Measurements from ENCODE around the gene UGGT1.
A peak's percentile ranks its signal among the peaks of the same experiment; 100 is the strongest.
"Not testable (repeated sequence)": the region's sequence is repeated elsewhere in the genome, so short reads cannot be mapped to it uniquely, and the experiment has no call there.

Gene UGGT1

GRCh38 chr2:128198656-128199055 is 107.7 kb downstream of the UGGT1 start:
- intact Hi-C loops (cut with micrococcal nuclease) = no loop called here
- no peak overlapping the region for H3K27ac Mint-ChIP-seq
- H3K9me3 Mint-ChIP-seq = no peaks in the 10 kb centered on the region
- H3K4me1 Mint-ChIP-seq (ENCODE audit: low read depth) = peaks cover 24% of the 10 kb centered on the region
- no peak overlapping the region for H3K4me3 Mint-ChIP-seq
- no peaks in the 10 kb centered on the region for H3K27me3 Mint-ChIP-seq
- H3K36me3 Mint-ChIP-seq (ENCODE audit: low read depth) = peaks cover 9% of the 10 kb centered on the region

DNA sequence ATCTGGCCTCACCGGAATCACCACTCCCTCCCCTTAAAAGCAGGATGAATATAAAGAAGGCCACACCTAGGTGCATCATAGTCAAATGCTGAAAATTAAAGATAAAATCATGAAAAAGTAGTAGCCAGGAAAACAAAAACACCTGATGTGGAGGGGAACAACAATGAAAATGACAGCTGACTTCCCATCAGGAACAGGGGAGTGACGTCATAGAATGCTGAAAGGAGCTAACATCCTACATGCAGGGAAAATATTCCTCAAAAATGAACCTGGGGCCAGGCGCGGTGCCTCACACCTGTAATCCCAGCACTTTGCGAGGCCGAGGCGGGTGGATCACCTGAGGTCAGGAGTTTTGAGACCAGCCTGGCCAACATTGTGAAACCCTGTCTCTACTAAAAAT is 108.1 kb downstream of the UGGT1 start:
- Mint-ChIP-seq H3K27ac (no peak overlapping the region), H3K4me1 (ENCODE audit: low read depth) (peaks cover 24% of the 10 kb centered on the region), H3K9me3 (no peaks in the 10 kb centered on the region), H3K27me3 (no peaks in the 10 kb centered on the region), H3K36me3 (ENCODE audit: low read depth) (peaks cover 5% of the 10 kb centered on the region), H3K4me3 (no peak overlapping the region)
- intact Hi-C loops (cut with micrococcal nuclease) = no loop called here

DNA sequence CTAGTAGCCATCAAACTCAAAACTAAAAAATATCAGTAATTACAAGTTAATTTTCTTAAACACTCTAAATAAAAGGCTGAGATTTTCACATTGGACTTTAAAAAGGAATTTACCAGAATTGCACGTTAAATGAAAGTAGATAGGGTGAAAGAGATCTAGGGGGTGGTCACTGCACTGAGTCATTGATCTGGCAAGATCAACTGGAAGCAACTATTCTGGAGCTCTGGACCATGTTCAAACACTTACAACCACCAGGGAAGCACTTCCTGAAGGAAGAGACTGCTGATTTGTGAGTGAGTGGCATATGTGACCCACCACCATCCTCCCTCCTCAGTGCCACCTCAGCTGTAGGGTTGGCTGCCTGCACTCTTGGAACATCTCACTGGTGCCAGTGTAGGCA is 111.8 kb downstream of the UGGT1 start:
- Mint-ChIP-seq H3K36me3 (ENCODE audit: low read depth) (no peaks in the 10 kb centered on the region), H3K9me3 (peaks cover 1% of the 10 kb centered on the region), H3K27me3 (no peaks in the 10 kb centered on the region), H3K4me1 (ENCODE audit: low read depth) (no peaks in the 10 kb centered on the region), H3K27ac (no peak overlapping the region), H3K4me3 (no peak overlapping the region)
- intact Hi-C loops (cut with micrococcal nuclease) = no loop called here

DNA sequence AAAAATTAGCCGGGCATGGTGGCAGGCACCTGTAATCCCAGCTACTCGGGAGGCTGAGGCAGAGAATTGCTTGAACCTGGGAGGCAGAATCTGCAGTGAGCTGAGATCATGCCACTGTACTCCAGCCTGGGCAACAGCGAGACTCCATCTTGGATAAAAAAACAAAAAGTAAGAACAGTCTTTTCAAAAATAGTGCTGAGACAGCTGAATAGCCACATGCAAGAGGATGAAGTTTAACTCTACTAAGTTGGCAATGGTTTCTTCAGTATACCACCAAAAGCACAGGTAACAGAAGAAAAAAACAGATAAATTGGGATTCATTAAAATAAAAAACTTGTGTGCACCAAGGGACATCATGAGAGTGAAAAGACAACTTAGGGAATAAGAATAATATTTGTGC is 115.2 kb downstream of the UGGT1 start:
- H3K4me1 Mint-ChIP-seq (ENCODE audit: low read depth) = no peaks in the 10 kb centered on the region

GRCh38 chr2:128208023-128208422 is 117.0 kb downstream of the UGGT1 start:
- Mint-ChIP-seq H3K4me1 (ENCODE audit: low read depth) (no peaks in the 10 kb centered on the region), H3K36me3 (ENCODE audit: low read depth) (no peaks in the 10 kb centered on the region), H3K4me3 (no peak overlapping the region), H3K27ac (no peak overlapping the region), H3K27me3 (no peaks in the 10 kb centered on the region), H3K9me3 (peaks cover 19% of the 10 kb centered on the region)
- intact Hi-C loops (cut with micrococcal nuclease) = no loop called here

More for the DNA sequence above, 115.2 kb downstream of the UGGT1 start:
- H3K27ac Mint-ChIP-seq = no peak overlapping the region
- H3K4me3 Mint-ChIP-seq = no peak overlapping the region
- intact Hi-C loops (cut with micrococcal nuclease) = no loop called here
- peaks cover 19% of the 10 kb centered on the region for H3K9me3 Mint-ChIP-seq
- no peaks in the 10 kb centered on the region for H3K27me3 Mint-ChIP-seq
- no peaks in the 10 kb centered on the region for H3K36me3 Mint-ChIP-seq (ENCODE audit: low read depth)

DNA sequence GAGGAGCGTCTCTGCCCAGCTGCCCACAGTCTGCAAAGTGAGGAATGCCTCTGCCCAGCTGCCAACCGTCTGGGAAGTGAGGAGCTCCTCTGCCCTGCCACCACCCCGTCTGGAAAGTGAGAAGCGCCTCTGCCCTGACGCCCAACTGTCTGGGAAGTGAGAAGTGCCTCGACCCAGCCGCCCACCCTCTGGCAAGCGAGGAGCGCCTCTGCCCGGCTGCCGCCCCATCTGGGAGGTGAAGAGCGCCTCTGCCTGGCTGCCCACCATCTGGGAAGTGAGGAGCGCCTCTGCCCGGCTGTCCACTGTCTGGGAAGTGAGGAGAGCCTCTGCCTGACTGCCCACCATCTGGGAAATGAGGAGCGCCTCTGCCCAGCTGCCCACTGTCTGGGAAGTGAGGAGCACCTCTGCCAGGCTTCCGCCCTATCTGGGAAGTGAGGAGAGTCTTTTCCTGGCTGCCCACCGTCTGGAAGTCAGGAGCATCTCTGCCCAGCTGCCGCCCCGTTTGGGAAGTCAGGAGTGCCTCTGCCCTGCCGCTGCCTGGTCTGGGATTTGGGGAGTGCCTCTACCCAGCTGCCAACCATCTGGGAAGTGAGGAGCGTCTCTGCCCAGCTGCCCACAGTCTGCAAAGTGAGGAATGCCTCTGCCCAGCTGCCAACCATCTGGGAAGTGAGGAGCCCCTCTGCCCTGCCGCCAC is 117.8 kb downstream of the UGGT1 start:
- H3K4me3 Mint-ChIP-seq; H3K4me1 Mint-ChIP-seq (ENCODE audit: low read depth); intact Hi-C loops (cut with micrococcal nuclease); H3K27ac Mint-ChIP-seq; H3K27me3 Mint-ChIP-seq; H3K36me3 Mint-ChIP-seq (ENCODE audit: low read depth): not testable (repeated sequence)
- peaks cover 19% of the 10 kb centered on the region for H3K9me3 Mint-ChIP-seq

- intact Hi-C loops (cut with micrococcal nuclease) = no loop called here
- Mint-ChIP-seq H3K4me1 (ENCODE audit: low read depth) (peaks cover 13% of the 10 kb centered on the region), H3K4me3 (no peak overlapping the region), H3K27ac (no peak overlapping the region), H3K9me3 (peaks cover 4% of the 10 kb centered on the region), H3K27me3 (peaks cover 2% of the 10 kb centered on the region), H3K36me3 (ENCODE audit: low read depth) (no peaks in the 10 kb centered on the region)
These were observed 123.3 kb downstream of the UGGT1 start for GRCh38 chr2:128214251-128214650.

- Mint-ChIP-seq H3K4me1 (ENCODE audit: low read depth) (peaks cover 13% of the 10 kb centered on the region), H3K9me3 (no peaks in the 10 kb centered on the region), H3K27me3 (peaks cover 2% of the 10 kb centered on the region), H3K27ac (no peak overlapping the region), H3K36me3 (ENCODE audit: low read depth) (no peaks in the 10 kb centered on the region), H3K4me3 (no peak overlapping the region)
- intact Hi-C loops (cut with micrococcal nuclease) = no loop called here
These were observed 124.0 kb downstream of the UGGT1 start for GRCh38 chr2:128214866-128215460.

DNA sequence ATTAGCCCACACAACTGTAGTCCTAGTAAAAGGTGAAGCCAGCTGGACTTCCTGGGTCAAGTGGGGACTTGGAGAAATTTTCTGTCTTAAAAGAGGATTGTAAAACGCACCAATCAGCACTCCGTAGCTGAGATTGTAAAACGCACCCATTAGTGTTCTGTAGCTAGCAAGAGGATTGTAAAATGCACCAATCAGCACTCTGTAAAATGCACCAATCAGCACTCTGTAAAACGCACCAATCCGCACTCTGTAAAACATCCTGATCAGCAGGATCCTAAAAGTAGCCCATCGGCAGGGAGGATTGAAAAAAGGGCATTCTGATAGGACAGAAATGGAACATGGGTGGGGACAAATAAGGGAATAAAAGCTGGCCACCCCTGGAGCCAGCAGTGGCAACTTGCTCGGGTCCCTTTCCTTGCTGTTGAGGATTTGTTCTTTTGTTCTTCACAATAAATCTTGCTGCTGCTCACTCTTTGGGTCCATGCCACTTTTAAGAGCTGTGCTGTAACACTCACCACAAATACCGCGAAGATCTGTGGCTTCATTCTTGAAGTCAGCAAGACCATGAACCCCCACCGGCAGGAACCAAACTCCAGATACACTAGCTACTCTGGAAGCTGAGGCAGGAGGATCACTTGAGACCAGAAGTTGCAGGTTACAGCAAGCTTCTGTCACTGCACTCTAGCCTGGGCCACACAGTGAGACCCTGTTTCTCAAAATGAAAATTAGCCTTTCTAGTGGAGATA is 125.1 kb downstream of the UGGT1 start:
- Mint-ChIP-seq H3K36me3 (ENCODE audit: low read depth) (no peaks in the 10 kb centered on the region), H3K27ac (no peak overlapping the region), H3K9me3 (no peaks in the 10 kb centered on the region), H3K27me3 (peaks cover 2% of the 10 kb centered on the region), H3K4me3 (no peak overlapping the region), H3K4me1 (ENCODE audit: low read depth) (peaks cover 13% of the 10 kb centered on the region)
- intact Hi-C loops (cut with micrococcal nuclease) = no loop called here

- Mint-ChIP-seq H3K36me3 (ENCODE audit: low read depth) (no peaks in the 10 kb centered on the region), H3K9me3 (no peaks in the 10 kb centered on the region), H3K4me3 (no peak overlapping the region), H3K27me3 (peaks cover 2% of the 10 kb centered on the region), H3K27ac (peak overlapping the region; percentile 53), H3K4me1 (ENCODE audit: low read depth) (peaks cover 13% of the 10 kb centered on the region)
- intact Hi-C loops (cut with micrococcal nuclease) = no loop called here
These were observed 126.7 kb downstream of the UGGT1 start for GRCh38 chr2:128217671-128218070.

GRCh38 chr2:128219891-128220290 is 128.9 kb downstream of the UGGT1 start:
- intact Hi-C loops (cut with micrococcal nuclease) = no loop called here
- Mint-ChIP-seq H3K27ac (no peak overlapping the region), H3K27me3 (peaks cover 2% of the 10 kb centered on the region), H3K36me3 (ENCODE audit: low read depth) (no peaks in the 10 kb centered on the region), H3K4me1 (ENCODE audit: low read depth) (peaks cover 13% of the 10 kb centered on the region), H3K9me3 (no peaks in the 10 kb centered on the region), H3K4me3 (no peak overlapping the region)

DNA sequence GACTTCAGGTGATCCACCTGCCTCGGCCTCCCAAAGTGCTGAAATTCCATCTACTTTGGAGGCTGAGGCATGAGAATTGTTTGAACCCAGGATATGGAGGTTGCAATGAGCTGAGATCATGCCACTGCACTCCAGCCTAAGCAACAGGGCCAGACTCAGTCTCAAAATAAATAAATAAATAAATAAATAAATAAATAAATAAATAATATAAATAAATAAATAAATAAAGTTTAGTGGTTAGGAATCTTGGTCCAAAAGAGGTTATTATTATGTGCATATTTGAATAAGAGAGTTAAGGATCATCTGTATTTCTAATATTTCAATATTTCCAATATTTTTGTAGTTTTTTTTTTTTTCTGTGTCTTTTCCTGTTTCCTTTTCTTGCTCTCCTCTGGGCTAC is 136.9 kb downstream of the UGGT1 start:
- H3K36me3 Mint-ChIP-seq (ENCODE audit: low read depth) = no peaks in the 10 kb centered on the region
- intact Hi-C loops (cut with micrococcal nuclease) = no loop called here
- no peak overlapping the region for H3K4me3 Mint-ChIP-seq
- no peaks in the 10 kb centered on the region for H3K9me3 Mint-ChIP-seq
- H3K27ac Mint-ChIP-seq = no peak overlapping the region
- H3K4me1 Mint-ChIP-seq (ENCODE audit: low read depth) = peaks cover 5% of the 10 kb centered on the region
- peaks cover 19% of the 10 kb centered on the region for H3K27me3 Mint-ChIP-seq

DNA sequence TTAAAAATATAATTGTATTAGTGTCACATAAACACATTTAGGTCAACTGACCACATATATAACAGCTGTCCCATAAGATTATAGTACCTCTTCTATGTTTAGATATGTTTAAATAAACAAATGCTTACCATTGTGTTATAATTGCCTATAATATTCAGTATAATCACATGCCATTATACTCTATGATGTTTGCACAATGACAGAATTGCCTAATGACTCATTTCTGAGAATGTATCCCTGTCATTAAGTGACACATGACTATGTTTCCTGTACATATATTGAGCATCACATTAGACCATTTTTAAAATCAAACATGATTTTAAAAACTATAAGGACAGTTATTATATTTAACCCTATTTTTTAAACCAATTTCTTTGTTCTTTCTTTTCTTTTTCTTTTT is 137.9 kb downstream of the UGGT1 start:
- Mint-ChIP-seq H3K36me3 (ENCODE audit: low read depth) (no peaks in the 10 kb centered on the region), H3K4me3 (no peak overlapping the region), H3K27ac (no peak overlapping the region), H3K27me3 (peaks cover 22% of the 10 kb centered on the region), H3K9me3 (no peaks in the 10 kb centered on the region), H3K4me1 (ENCODE audit: low read depth) (peaks cover 5% of the 10 kb centered on the region)
- intact Hi-C loops (cut with micrococcal nuclease) = no loop called here

DNA sequence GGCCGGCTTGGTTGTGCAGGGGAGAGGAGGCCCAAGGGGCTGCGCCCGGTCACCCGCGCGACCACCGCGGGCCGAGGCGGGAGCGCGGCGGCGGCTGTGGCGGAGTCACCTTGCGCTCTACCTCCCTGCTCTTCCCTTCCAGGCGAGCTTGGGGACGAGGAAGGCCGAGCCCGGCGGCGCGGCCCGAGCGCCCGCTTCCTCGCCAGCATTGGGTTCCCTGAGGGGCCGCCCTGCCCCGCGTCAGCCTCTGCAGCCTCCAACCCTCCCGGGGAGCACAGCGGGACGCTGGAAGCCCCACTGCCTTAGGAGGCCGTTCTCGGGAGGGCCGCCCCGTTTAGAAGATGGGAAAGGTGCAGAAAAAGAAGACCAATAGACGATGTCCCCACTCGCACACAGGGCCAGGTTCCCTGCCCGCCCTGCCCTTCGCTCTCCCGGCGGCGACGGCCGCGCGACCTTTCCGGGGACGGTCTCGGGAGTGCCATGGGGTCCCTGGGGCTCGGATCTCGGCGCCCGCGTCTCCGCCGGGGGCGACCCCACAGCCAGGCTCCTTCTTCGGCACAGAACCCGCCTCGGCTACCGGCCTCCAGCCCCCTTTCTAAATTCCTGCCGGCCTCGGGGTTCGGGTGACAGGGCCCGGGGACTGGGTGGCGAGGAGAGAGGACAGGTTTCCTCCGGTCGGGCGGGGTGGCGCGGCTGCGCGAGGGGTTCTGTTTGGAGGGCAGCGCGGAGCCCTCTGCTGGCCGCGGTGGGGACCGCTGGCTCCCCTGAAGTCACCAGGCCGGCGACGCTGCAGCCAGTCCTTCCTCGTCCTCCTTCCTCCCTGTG is 142.2 kb downstream of the UGGT1 start:
- peaks cover 5% of the 10 kb centered on the region for H3K4me1 Mint-ChIP-seq (ENCODE audit: low read depth)

More for the DNA sequence above, 142.2 kb downstream of the UGGT1 start:
- intact Hi-C loops (cut with micrococcal nuclease) = loop anchor here (1.0 to 5.0 kb wide), 2 partner anchors 54 to 171 kb away; no protein-coding TSS in a partner anchor
- H3K36me3 Mint-ChIP-seq (ENCODE audit: low read depth) = no peaks in the 10 kb centered on the region
- peaks cover 22% of the 10 kb centered on the region for H3K27me3 Mint-ChIP-seq
- no peaks in the 10 kb centered on the region for H3K9me3 Mint-ChIP-seq
- H3K4me3 Mint-ChIP-seq = peak overlapping the region; percentile 79
- peak overlapping the region; percentile 57 for H3K27ac Mint-ChIP-seq
